Erythroblast (primary cell): ENCODE data around the gene TARP.

Source experiments
- GATA1 ChIP-seq: IDR thresholded peaks from 2 replicates; pipeline ENCODE4 v1.6.1; 2011; ENCODE audit warnings: low read depth, mild to moderate bottlenecking, control low read depth, low read length, moderate library complexity
- POLR2A ChIP-seq: IDR thresholded peaks from 2 replicates; pipeline ENCODE4 v1.6.1; 2011; ENCODE audit warnings: mild to moderate bottlenecking, low read length

- TF ChIP-seq POLR2A: no peak
- TF ChIP-seq GATA1: no peak
These were observed 62.0 kb downstream of the TARP start for GRCh38 chr7:38211486-38211885.
